ENCODE measurements around the gene CCDC127.

DNA sequence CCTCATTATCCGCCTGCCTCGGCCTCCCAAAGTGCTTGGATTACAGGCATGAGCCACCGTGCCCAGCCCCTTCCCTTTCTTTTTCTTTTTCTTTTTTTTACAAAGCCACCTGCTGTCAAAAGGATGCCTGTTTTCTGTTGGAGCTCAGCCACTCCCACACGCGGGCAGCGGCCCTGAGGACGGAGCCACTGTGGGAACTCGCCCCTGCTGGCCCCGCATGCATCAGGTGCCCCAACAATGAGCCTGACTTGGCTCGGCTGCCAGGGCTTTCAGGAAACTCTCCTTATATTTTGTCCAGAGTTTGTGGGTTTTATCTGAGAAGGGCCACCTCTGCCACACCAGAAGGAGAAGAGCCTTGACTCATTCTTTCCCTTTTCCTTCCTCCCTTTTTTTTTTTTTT lies 63.7 kb downstream of the CCDC127 start:
- TF ChIP-seq, protein P1, sequence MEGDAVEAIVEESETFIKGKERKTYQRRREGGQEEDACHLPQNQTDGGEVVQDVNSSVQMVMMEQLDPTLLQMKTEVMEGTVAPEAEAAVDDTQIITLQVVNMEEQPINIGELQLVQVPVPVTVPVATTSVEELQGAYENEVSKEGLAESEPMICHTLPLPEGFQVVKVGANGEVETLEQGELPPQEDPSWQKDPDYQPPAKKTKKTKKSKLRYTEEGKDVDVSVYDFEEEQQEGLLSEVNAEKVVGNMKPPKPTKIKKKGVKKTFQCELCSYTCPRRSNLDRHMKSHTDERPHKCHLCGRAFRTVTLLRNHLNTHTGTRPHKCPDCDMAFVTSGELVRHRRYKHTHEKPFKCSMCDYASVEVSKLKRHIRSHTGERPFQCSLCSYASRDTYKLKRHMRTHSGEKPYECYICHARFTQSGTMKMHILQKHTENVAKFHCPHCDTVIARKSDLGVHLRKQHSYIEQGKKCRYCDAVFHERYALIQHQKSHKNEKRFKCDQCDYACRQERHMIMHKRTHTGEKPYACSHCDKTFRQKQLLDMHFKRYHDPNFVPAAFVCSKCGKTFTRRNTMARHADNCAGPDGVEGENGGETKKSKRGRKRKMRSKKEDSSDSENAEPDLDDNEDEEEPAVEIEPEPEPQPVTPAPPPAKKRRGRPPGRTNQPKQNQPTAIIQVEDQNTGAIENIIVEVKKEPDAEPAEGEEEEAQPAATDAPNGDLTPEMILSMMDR (IDR thresholded peaks at IDR 0.05): no peak
- TF ChIP-seq POLR2A (IDR thresholded peaks at IDR 0.05): no peak
